Neuronal stem cell (in vitro differentiated cells): ENCODE data around the gene ELMO1.

Source experiments
- DNase-seq: peaks from one replicate; pipeline ENCODE4 v3.0.0-alpha.2; 2013; ENCODE audit warnings: low spot score
- H2AFZ ChIP-seq: one replicate; pipeline ENCODE4 v1.6.1; 2013; ENCODE audit warnings: mild to moderate bottlenecking, low read length, inconsistent platforms
- H2AK5ac ChIP-seq: 2 replicates; pipeline ENCODE4 v1.6.1; 2013; ENCODE audit warnings: low read depth, mild to moderate bottlenecking, inconsistent platforms, low read length, moderate library complexity, mixed read lengths
- H2BK120ac ChIP-seq: 2 replicates; pipeline ENCODE4 v1.6.1; 2013; ENCODE audit warnings: low read depth, mild to moderate bottlenecking, inconsistent platforms, low read length, moderate library complexity, mixed read lengths
- H2BK12ac ChIP-seq: one replicate; pipeline ENCODE4 v1.6.1; 2013; ENCODE audit warnings: low read length, inconsistent platforms
- H2BK15ac ChIP-seq: 2 replicates; pipeline ENCODE4 v1.6.1; 2013; ENCODE audit warnings: mild to moderate bottlenecking, low read length, inconsistent platforms, mixed read lengths
- H2BK5ac ChIP-seq: one replicate; pipeline ENCODE4 v1.6.1; 2013; ENCODE audit warnings: inconsistent platforms, mild to moderate bottlenecking, low read length, moderate library complexity
- H3K14ac ChIP-seq: one replicate; pipeline ENCODE4 v1.6.1; 2013; ENCODE audit warnings: low read length, inconsistent platforms
- H3K18ac ChIP-seq: 2 replicates; pipeline ENCODE4 v1.6.1; 2013; ENCODE audit warnings: low read length, inconsistent platforms
- H3K23ac ChIP-seq: 2 replicates; pipeline ENCODE4 v1.6.1; 2013; ENCODE audit warnings: low read depth, mild to moderate bottlenecking, mixed read lengths, low read length, inconsistent platforms; ENCODE audit not compliant: poor library complexity
- H3K27ac ChIP-seq: replicated peaks from 3 replicates; pipeline ENCODE4 v1.5.1; 2013; ENCODE audit warnings: low read length, inconsistent platforms
- H3K27me3 ChIP-seq, 3 experiments: 2 replicates each; pipeline ENCODE4 v1.6.1; 2013; ENCODE audit warnings: low read length in 3 of 3, mild to moderate bottlenecking in 2 of 3, inconsistent platforms in 1 of 3, low read depth in 1 of 3, mixed read lengths in 1 of 3, moderate library complexity in 1 of 3; ENCODE audit not compliant: control insufficient read depth in 3 of 3, insufficient read depth in 3 of 3
- H3K36me3 ChIP-seq, 2 donors: replicated peaks in 1 of 2; 2 replicates each; pipeline ENCODE4 v1.6.1; 2013; ENCODE audit warnings: low read length in 2 of 2; ENCODE audit not compliant: control insufficient read depth in 2 of 2, insufficient read depth in 2 of 2
- H3K4ac ChIP-seq: 2 replicates; pipeline ENCODE4 v1.6.1; 2013; ENCODE audit warnings: inconsistent platforms, mild to moderate bottlenecking, low read length, moderate library complexity
- H3K4me1 ChIP-seq, 2 donors: 1 replicate in 1 of 2; 2 replicates in 1 of 2; pipeline ENCODE4 v1.6.1; 2013; ENCODE audit warnings: low read length in 2 of 2, low read depth in 1 of 2; ENCODE audit not compliant: control insufficient read depth in 2 of 2, insufficient read depth in 1 of 2
- H3K4me2 ChIP-seq: one replicate; pipeline ENCODE4 v1.6.1; 2013; ENCODE audit warnings: mild to moderate bottlenecking, low read length, inconsistent platforms; ENCODE audit not compliant: insufficient read depth, poor library complexity, severe bottlenecking
- H3K4me3 ChIP-seq, 2 donors: 2 replicates each; pipeline ENCODE4 v1.5.1; 2013; ENCODE audit warnings: low read length in 2 of 2, mild to moderate bottlenecking in 2 of 2, inconsistent platforms in 1 of 2, moderate library complexity in 1 of 2
- H3K79me1 ChIP-seq: one replicate; pipeline ENCODE4 v1.6.1; 2013; ENCODE audit warnings: low read depth, mild to moderate bottlenecking, inconsistent platforms, low read length, moderate library complexity
- H3K9ac ChIP-seq: one replicate; pipeline ENCODE4 v1.6.1; 2013; ENCODE audit warnings: mild to moderate bottlenecking, low read depth, low read length, inconsistent platforms; ENCODE audit not compliant: poor library complexity
- H3K9me3 ChIP-seq, 2 donors: replicated peaks in 1 of 2; 2 replicates each; pipeline versions ENCODE3 to v1.6.1; 2013; ENCODE audit warnings: low read length in 2 of 2, mild to moderate bottlenecking in 2 of 2, inconsistent platforms in 1 of 2, low read depth in 1 of 2, mixed read lengths in 1 of 2, moderate library complexity in 1 of 2; ENCODE audit not compliant: control insufficient read depth in 2 of 2, insufficient read depth in 1 of 2
- H4K8ac ChIP-seq: one replicate; pipeline ENCODE4 v1.6.1; 2013; ENCODE audit warnings: low read depth, mild to moderate bottlenecking, inconsistent platforms, low read length, moderate library complexity
- H4K91ac ChIP-seq: one replicate; pipeline ENCODE4 v1.6.1; 2013; ENCODE audit warnings: low read length, low read depth, mild to moderate bottlenecking, inconsistent platforms; ENCODE audit not compliant: poor library complexity
- WGBS, 2 donors: extraction: QIAGEN DNeasy Blood & Tissue Kit; methylation state at CpG; one replicate each; pipeline ENCODE4 v1.1.7; 2013; ENCODE audit warnings: missing lambda C conversion rate in 2 of 2, mixed read lengths in 1 of 2; ENCODE audit not compliant: insufficient read length in 2 of 2, insufficient replicate concordance in 1 of 2; ENCODE audit errors: extremely low coverage in 2 of 2; 5-methylcytosine and 5-hydroxymethylcytosine counted together

The ELMO1 gene

GRCh38 chr7:37224746-37225145 is 223.9 kb downstream of the ELMO1 start:
- Histone ChIP-seq H3K79me1 (no peaks in the 10 kb centered on the region), H2BK12ac (no peak overlapping the region), H3K27ac (no peak overlapping the region), H3K4me3 (no peak overlapping the region), H4K8ac (no peak overlapping the region), H3K23ac (no peak overlapping the region), H2BK5ac (no peak overlapping the region), H3K4me1 (peaks cover 0 to 1% of the 10 kb centered on the region in 2 donors), H3K18ac (no peak overlapping the region), H3K36me3 (no peaks in the 10 kb centered on the region), H3K14ac (no peak overlapping the region), H2BK15ac (no peak overlapping the region), H3K4ac (no peak overlapping the region), H3K27me3 (no peaks in the 10 kb centered on the region), H4K91ac (no peak overlapping the region), H3K9me3 (no peaks in the 10 kb centered on the region), H2BK120ac (no peak overlapping the region), H2AK5ac (no peak overlapping the region), H3K9ac (no peak overlapping the region), H3K4me2 (no peak overlapping the region), H2AFZ (no peak overlapping the region)
- no peak for DNase-seq
- no CpG with 5 or more reads among the region's 10 CpGs for WGBS, 2 donors

GRCh38 chr7:37220664-37221063 is 228.0 kb downstream of the ELMO1 start:
- H3K79me1 ChIP-seq, result no peaks in the 10 kb centered on the region
- no peak overlapping the region for H3K4me2 ChIP-seq
- H2BK120ac ChIP-seq, result no peak overlapping the region
- H2AK5ac ChIP-seq, result no peak overlapping the region
- H4K8ac ChIP-seq, result no peak overlapping the region
- H2BK12ac ChIP-seq, result no peak overlapping the region
- H2BK5ac ChIP-seq, result no peak overlapping the region
- H3K9ac ChIP-seq, result no peak overlapping the region
- no peak overlapping the region for H3K23ac ChIP-seq
- H2BK15ac ChIP-seq, result no peak overlapping the region
- H4K91ac ChIP-seq, result no peak overlapping the region
- H3K9me3 ChIP-seq, result no peaks in the 10 kb centered on the region
- DNase-seq, result no peak
- no peak overlapping the region for H3K4ac ChIP-seq
- H3K4me1 ChIP-seq, result peaks cover 2 to 3% of the 10 kb centered on the region in 2 donors
- no CpG with 5 or more reads among the region's 6 CpGs for WGBS, 2 donors
- H3K27me3 ChIP-seq, result no peaks in the 10 kb centered on the region
- H3K4me3 ChIP-seq, result no peak overlapping the region
- H2AFZ ChIP-seq, result no peak overlapping the region
- H3K36me3 ChIP-seq, result no peaks in the 10 kb centered on the region
- H3K18ac ChIP-seq, result no peak overlapping the region
- H3K14ac ChIP-seq, result no peak overlapping the region
- H3K27ac ChIP-seq, result no peak overlapping the region

- no peak for DNase-seq
- Histone ChIP-seq H3K4me1 (peaks cover 6 to 9% of the 10 kb centered on the region in 2 donors), H3K14ac (no peak overlapping the region), H2BK5ac (no peak overlapping the region), H3K36me3 (no peaks in the 10 kb centered on the region), H3K27me3 (no peaks in the 10 kb centered on the region), H2BK12ac (no peak overlapping the region), H3K9me3 (no peaks in the 10 kb centered on the region), H2BK15ac (no peak overlapping the region), H3K9ac (no peak overlapping the region), H4K8ac (no peak overlapping the region), H3K79me1 (no peaks in the 10 kb centered on the region), H2BK120ac (no peak overlapping the region), H3K4ac (no peak overlapping the region), H2AFZ (no peak overlapping the region), H3K4me3 (no peak overlapping the region), H3K18ac (peak overlapping the region; percentile 27), H2AK5ac (no peak overlapping the region), H3K23ac (no peak overlapping the region), H3K4me2 (no peak overlapping the region), H3K27ac (no peak overlapping the region), H4K91ac (no peak overlapping the region)
- no CpG with 5 or more reads among the region's 3 CpGs for WGBS, 2 donors
Observed at GRCh38 chr7:37218956-37219355, 229.7 kb downstream of the ELMO1 start.

- H3K9me3 ChIP-seq, result no peaks in the 10 kb centered on the region
- no peak for DNase-seq
- no peak overlapping the region for H4K91ac ChIP-seq
- no peak overlapping the region for H3K14ac ChIP-seq
- H3K36me3 ChIP-seq, result no peaks in the 10 kb centered on the region
- H2BK15ac ChIP-seq, result no peak overlapping the region
- H2AK5ac ChIP-seq, result no peak overlapping the region
- no peak overlapping the region for H3K4me3 ChIP-seq
- H2BK5ac ChIP-seq, result no peak overlapping the region
- no peak overlapping the region for H3K9ac ChIP-seq
- H3K27me3 ChIP-seq, result no peaks in the 10 kb centered on the region
- WGBS, 2 donors, result no CpG with 5 or more reads among the region's 2 CpGs
- no peak overlapping the region for H3K23ac ChIP-seq
- peaks cover 6 to 9% of the 10 kb centered on the region in 2 donors for H3K4me1 ChIP-seq
- H3K27ac ChIP-seq, result no peak overlapping the region
- no peak overlapping the region for H3K18ac ChIP-seq
- no peaks in the 10 kb centered on the region for H3K79me1 ChIP-seq
- H3K4ac ChIP-seq, result no peak overlapping the region
- no peak overlapping the region for H4K8ac ChIP-seq
- H2BK12ac ChIP-seq, result no peak overlapping the region
- no peak overlapping the region for H3K4me2 ChIP-seq
- no peak overlapping the region for H2BK120ac ChIP-seq
- no peak overlapping the region for H2AFZ ChIP-seq
Observed at GRCh38 chr7:37216923-37217322, 231.7 kb downstream of the ELMO1 start.
